SK-N-SH (cell line): ENCODE results near the gene SPRY1.

Source experiments
- CHD2 ChIP-seq: fragments of 150-350 bp; IDR thresholded peaks from 2 replicates; pipeline ENCODE4 v1.6.1; 2018; ENCODE audit warnings: low read length; ENCODE audit not compliant: partially characterized antibody
- JUND ChIP-seq: IDR thresholded peaks from 2 replicates; pipeline ENCODE4 v1.4.0; 2012
- NFIC ChIP-seq: IDR thresholded peaks from 2 replicates; pipeline ENCODE4 v1.4.0; 2012; ENCODE audit warnings: borderline replicate concordance
- POLR2AphosphoS5 ChIP-seq: IDR thresholded peaks from 2 replicates; pipeline ENCODE4 v1.6.1; 2012; ENCODE audit warnings: low read depth, low read length
- RXRA ChIP-seq: IDR thresholded peaks from 2 replicates; pipeline ENCODE4 v1.4.0; 2012; ENCODE audit warnings: low read depth, mild to moderate bottlenecking, borderline replicate concordance
- SMC3 ChIP-seq: IDR thresholded peaks from 2 replicates; pipeline ENCODE4 v1.6.1; 2012; ENCODE audit warnings: low read depth, low read length, improper control_type of control experiment
- TF ChIP-seq, protein P1 (sequence below): fragments of 200-600 bp; sonication (generic); IDR thresholded peaks from 2 replicates; pipeline ENCODE4 v1.6.1; 2017; ENCODE audit warnings: antibody characterized with exemption, mild to moderate bottlenecking, moderate library complexity
- TF ChIP-seq, protein P2 (sequence below): IDR thresholded peaks from 2 replicates; pipeline ENCODE4 v1.4.0; 2012; ENCODE audit warnings: low read depth, borderline replicate concordance
- TF ChIP-seq, protein P3 (sequence below): IDR thresholded peaks from 2 replicates; pipeline ENCODE4 v1.6.1; 2012; ENCODE audit warnings: mild to moderate bottlenecking, low read depth, low read length, moderate library complexity

DNA sequence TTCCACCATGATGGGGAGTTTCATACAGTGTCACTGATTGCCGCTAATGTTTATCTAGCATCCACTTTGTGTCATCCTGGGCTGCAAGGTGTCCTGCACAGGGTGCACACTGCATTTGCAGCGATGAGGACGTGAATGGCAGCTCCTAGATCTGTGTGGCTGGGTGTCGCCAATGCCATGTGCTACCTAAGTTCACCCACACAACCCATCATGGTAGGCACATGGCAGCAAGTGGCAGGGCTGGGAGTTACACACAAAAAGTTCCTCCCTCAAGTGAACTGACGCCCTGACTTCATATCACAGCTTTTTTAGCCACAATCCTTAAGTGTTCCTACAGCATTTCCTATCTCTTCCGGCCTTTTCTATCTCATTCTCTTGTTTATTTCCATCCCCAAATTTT, 45.9 kb upstream of the SPRY1 start:
- TF ChIP-seq, protein P1, sequence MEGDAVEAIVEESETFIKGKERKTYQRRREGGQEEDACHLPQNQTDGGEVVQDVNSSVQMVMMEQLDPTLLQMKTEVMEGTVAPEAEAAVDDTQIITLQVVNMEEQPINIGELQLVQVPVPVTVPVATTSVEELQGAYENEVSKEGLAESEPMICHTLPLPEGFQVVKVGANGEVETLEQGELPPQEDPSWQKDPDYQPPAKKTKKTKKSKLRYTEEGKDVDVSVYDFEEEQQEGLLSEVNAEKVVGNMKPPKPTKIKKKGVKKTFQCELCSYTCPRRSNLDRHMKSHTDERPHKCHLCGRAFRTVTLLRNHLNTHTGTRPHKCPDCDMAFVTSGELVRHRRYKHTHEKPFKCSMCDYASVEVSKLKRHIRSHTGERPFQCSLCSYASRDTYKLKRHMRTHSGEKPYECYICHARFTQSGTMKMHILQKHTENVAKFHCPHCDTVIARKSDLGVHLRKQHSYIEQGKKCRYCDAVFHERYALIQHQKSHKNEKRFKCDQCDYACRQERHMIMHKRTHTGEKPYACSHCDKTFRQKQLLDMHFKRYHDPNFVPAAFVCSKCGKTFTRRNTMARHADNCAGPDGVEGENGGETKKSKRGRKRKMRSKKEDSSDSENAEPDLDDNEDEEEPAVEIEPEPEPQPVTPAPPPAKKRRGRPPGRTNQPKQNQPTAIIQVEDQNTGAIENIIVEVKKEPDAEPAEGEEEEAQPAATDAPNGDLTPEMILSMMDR, result no peak
- TF ChIP-seq, protein P2, sequence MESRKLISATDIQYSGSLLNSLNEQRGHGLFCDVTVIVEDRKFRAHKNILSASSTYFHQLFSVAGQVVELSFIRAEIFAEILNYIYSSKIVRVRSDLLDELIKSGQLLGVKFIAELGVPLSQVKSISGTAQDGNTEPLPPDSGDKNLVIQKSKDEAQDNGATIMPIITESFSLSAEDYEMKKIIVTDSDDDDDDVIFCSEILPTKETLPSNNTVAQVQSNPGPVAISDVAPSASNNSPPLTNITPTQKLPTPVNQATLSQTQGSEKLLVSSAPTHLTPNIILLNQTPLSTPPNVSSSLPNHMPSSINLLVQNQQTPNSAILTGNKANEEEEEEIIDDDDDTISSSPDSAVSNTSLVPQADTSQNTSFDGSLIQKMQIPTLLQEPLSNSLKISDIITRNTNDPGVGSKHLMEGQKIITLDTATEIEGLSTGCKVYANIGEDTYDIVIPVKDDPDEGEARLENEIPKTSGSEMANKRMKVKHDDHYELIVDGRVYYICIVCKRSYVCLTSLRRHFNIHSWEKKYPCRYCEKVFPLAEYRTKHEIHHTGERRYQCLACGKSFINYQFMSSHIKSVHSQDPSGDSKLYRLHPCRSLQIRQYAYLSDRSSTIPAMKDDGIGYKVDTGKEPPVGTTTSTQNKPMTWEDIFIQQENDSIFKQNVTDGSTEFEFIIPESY, result no peak
- TF ChIP-seq, protein P3, sequence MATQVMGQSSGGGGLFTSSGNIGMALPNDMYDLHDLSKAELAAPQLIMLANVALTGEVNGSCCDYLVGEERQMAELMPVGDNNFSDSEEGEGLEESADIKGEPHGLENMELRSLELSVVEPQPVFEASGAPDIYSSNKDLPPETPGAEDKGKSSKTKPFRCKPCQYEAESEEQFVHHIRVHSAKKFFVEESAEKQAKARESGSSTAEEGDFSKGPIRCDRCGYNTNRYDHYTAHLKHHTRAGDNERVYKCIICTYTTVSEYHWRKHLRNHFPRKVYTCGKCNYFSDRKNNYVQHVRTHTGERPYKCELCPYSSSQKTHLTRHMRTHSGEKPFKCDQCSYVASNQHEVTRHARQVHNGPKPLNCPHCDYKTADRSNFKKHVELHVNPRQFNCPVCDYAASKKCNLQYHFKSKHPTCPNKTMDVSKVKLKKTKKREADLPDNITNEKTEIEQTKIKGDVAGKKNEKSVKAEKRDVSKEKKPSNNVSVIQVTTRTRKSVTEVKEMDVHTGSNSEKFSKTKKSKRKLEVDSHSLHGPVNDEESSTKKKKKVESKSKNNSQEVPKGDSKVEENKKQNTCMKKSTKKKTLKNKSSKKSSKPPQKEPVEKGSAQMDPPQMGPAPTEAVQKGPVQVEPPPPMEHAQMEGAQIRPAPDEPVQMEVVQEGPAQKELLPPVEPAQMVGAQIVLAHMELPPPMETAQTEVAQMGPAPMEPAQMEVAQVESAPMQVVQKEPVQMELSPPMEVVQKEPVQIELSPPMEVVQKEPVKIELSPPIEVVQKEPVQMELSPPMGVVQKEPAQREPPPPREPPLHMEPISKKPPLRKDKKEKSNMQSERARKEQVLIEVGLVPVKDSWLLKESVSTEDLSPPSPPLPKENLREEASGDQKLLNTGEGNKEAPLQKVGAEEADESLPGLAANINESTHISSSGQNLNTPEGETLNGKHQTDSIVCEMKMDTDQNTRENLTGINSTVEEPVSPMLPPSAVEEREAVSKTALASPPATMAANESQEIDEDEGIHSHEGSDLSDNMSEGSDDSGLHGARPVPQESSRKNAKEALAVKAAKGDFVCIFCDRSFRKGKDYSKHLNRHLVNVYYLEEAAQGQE, result no peak
- no peak for TF ChIP-seq POLR2AphosphoS5
- TF ChIP-seq CHD2, result no peak
- no peak for TF ChIP-seq JUND
- TF ChIP-seq SMC3, result no peak
- TF ChIP-seq RXRA, result no peak
- no peak for TF ChIP-seq NFIC
